WTC11 (cell line): ENCODE measurements around the gene FZD2.

Experiments
- NFE2L1 ChIP-seq: sonication (generic); formaldehyde crosslinking; IDR thresholded peaks from 2 replicates; pipeline ENCODE4 v1.8.1; 2023; ENCODE audit warnings: missing genetic modification reagents
- SP1 ChIP-seq: sonication (generic); formaldehyde crosslinking; conservative IDR thresholded peaks from 2 replicates; pipeline ENCODE4 v1.8.1; 2022; ENCODE audit warnings: missing genetic modification reagents
- ZNF317 ChIP-seq: sonication (generic); formaldehyde crosslinking; IDR thresholded peaks from 2 replicates; pipeline ENCODE4 v1.8.1; 2023; ENCODE audit warnings: low read depth, mild to moderate bottlenecking, moderate library complexity, missing genetic modification reagents, borderline replicate concordance
- TF ChIP-seq, protein P1 (sequence below): fragments of 200-600 bp; IDR thresholded peaks from 2 replicates; pipeline ENCODE4 v1.8.0; 2022; ENCODE audit warnings: antibody characterized with exemption
- TF ChIP-seq, protein P2 (sequence below): fragments of 250-450 bp; sonication (Bioruptor Pico); IDR thresholded peaks from 2 replicates; pipeline ENCODE4 v1.9.0; 2021; ENCODE audit warnings: mild to moderate bottlenecking, borderline replicate concordance
- TF ChIP-seq, protein P3 (sequence below): sonication (generic); formaldehyde crosslinking; IDR thresholded peaks from 2 replicates; pipeline ENCODE4 v1.8.0; 2022; ENCODE audit warnings: mild to moderate bottlenecking, missing genetic modification reagents

DNA sequence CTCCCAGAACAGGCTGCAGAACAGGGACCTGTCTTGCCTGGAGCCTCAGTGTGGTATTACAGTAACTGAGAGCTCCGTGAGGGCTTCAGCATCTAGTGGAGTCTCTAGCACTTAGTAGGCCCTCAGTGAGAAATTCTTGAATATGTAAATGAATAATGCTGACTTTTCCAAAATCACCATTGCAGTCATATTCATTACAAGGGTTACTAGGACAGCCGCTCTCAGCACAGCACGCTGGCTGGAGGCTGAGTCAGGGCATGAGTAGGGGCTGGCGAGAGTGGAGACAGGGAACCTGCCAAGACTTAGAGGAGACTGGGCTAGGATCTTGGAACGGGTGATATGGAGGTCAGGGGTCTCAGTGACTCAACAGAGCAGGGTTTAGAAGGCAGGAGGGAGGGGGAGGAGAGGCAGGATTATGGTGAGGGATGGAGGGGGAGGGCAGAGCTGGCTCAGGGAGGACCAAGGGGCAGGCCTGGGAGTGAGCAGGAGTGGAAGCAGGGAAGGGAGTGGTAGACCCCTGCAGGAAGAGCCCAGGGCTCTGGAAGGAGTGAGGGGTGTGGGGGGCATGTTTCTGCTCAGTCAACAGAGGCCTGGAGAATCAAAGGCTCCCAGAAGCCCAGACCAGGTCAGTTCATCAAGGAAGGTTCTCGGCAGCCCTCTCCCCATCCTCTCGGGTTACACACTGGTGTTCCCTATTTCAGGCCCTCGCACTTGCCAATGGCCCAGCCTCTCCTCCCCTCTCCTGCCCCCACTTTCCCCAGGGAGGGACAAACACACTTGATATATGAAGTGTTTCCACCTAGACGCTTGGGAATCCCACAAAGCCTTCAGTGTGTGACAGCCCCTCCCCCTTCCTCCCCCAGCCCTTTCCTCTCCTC lies 42.3 kb downstream of the FZD2 start:
- TF ChIP-seq, protein P1, sequence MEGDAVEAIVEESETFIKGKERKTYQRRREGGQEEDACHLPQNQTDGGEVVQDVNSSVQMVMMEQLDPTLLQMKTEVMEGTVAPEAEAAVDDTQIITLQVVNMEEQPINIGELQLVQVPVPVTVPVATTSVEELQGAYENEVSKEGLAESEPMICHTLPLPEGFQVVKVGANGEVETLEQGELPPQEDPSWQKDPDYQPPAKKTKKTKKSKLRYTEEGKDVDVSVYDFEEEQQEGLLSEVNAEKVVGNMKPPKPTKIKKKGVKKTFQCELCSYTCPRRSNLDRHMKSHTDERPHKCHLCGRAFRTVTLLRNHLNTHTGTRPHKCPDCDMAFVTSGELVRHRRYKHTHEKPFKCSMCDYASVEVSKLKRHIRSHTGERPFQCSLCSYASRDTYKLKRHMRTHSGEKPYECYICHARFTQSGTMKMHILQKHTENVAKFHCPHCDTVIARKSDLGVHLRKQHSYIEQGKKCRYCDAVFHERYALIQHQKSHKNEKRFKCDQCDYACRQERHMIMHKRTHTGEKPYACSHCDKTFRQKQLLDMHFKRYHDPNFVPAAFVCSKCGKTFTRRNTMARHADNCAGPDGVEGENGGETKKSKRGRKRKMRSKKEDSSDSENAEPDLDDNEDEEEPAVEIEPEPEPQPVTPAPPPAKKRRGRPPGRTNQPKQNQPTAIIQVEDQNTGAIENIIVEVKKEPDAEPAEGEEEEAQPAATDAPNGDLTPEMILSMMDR, result no peak
- TF ChIP-seq, protein P2, sequence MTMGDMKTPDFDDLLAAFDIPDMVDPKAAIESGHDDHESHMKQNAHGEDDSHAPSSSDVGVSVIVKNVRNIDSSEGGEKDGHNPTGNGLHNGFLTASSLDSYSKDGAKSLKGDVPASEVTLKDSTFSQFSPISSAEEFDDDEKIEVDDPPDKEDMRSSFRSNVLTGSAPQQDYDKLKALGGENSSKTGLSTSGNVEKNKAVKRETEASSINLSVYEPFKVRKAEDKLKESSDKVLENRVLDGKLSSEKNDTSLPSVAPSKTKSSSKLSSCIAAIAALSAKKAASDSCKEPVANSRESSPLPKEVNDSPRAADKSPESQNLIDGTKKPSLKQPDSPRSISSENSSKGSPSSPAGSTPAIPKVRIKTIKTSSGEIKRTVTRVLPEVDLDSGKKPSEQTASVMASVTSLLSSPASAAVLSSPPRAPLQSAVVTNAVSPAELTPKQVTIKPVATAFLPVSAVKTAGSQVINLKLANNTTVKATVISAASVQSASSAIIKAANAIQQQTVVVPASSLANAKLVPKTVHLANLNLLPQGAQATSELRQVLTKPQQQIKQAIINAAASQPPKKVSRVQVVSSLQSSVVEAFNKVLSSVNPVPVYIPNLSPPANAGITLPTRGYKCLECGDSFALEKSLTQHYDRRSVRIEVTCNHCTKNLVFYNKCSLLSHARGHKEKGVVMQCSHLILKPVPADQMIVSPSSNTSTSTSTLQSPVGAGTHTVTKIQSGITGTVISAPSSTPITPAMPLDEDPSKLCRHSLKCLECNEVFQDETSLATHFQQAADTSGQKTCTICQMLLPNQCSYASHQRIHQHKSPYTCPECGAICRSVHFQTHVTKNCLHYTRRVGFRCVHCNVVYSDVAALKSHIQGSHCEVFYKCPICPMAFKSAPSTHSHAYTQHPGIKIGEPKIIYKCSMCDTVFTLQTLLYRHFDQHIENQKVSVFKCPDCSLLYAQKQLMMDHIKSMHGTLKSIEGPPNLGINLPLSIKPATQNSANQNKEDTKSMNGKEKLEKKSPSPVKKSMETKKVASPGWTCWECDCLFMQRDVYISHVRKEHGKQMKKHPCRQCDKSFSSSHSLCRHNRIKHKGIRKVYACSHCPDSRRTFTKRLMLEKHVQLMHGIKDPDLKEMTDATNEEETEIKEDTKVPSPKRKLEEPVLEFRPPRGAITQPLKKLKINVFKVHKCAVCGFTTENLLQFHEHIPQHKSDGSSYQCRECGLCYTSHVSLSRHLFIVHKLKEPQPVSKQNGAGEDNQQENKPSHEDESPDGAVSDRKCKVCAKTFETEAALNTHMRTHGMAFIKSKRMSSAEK (CRISPR knock-in tag), result no peak
- TF ChIP-seq SP1 (CRISPR knock-in tag) (no peak), NFE2L1 (CRISPR knock-in tag) (no peak), ZNF317 (no peak)
- TF ChIP-seq, protein P3, sequence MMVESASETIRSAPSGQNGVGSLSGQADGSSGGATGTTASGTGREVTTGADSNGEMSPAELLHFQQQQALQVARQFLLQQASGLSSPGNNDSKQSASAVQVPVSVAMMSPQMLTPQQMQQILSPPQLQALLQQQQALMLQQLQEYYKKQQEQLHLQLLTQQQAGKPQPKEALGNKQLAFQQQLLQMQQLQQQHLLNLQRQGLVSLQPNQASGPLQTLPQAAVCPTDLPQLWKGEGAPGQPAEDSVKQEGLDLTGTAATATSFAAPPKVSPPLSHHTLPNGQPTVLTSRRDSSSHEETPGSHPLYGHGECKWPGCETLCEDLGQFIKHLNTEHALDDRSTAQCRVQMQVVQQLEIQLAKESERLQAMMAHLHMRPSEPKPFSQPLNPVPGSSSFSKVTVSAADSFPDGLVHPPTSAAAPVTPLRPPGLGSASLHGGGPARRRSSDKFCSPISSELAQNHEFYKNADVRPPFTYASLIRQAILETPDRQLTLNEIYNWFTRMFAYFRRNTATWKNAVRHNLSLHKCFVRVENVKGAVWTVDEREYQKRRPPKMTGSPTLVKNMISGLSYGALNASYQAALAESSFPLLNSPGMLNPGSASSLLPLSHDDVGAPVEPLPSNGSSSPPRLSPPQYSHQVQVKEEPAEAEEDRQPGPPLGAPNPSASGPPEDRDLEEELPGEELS (CRISPR knock-in tag), result no peak
